Activated T-cell treated with anti-CD3 and anti-CD28 coated beads, Interleukin-2, amount 50 U/mL, for 4 hours (primary cell): ENCODE measurements around the gene FARS2. TPM values are rescaled to one million over a fixed set of nuclear protein-coding genes. Genes with fewer than 3 reads are reported as not detected.
"Not testable (repeated sequence)": the region's sequence is repeated elsewhere in the genome, so short reads cannot be mapped to it uniquely, and the experiment has no call there.

ENCODE experiments used
- ATAC-seq, 2 donors: fragments of 200-7000 bp; cut with Tn5 transposase; one replicate each; pipeline ENCODE4 v1.10.0; 2021
- DNase-seq: peaks from one replicate; pipeline ENCODE4 v3.0.0-alpha.2; 2020
- H3K27me3 Mint-ChIP-seq: one replicate; pipeline ENCODE4 v1.8.0; 2021; ENCODE audit warnings: low read depth, mixed read lengths
- H3K36me3 Mint-ChIP-seq: one replicate; pipeline ENCODE4 v1.8.0; 2022; ENCODE audit warnings: mixed read lengths; ENCODE audit not compliant: insufficient read depth
- H3K4me1 Mint-ChIP-seq: one replicate; pipeline ENCODE4 v1.8.0; 2021; ENCODE audit warnings: low read depth, mixed read lengths
- H3K4me3 Mint-ChIP-seq: one replicate; pipeline ENCODE4 v1.8.0; 2021; ENCODE audit warnings: mild to moderate bottlenecking, moderate library complexity, mixed read lengths
- H3K9me3 Mint-ChIP-seq: one replicate; pipeline ENCODE4 v1.8.0; 2021; ENCODE audit warnings: mixed read lengths
- total RNA-seq, 3 donors: library from RNA; stranded (reverse); gene quantifications; one replicate each; pipeline ENCODE4 v1.2.1, GENCODE V29; 2021

Gene FARS2
- total RNA-seq, 3 donors from 2014 or later: 28.3 to 31.0 (median 29.9) TPM

DNA sequence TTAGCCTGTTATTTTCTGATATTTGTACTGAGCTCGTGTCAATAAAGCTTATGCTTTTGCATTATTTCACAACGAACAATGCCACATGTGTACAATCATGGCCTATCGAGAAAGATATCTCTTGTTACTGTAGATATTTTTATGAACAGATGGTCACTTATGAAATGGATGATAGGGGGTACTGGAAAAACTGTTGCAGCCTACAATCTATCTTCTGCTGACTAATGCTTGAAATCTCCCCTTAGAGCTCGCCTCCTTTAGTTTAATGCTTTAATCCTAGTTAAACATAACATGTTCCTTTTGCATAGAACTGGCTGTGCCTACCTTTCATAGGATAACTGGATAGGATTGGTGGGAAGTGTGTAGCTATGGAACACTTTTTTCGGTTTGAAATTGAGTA, 296.2 kb downstream of the FARS2 start:
- Mint-ChIP-seq H3K36me3 (peaks cover 17% of the 10 kb centered on the region), H3K27me3 (no peaks in the 10 kb centered on the region), H3K4me1 (peaks cover 2% of the 10 kb centered on the region), H3K4me3 (no peak overlapping the region), H3K9me3 (no peaks in the 10 kb centered on the region)
- ATAC-seq: no peak
- no peak for DNase-seq

DNA sequence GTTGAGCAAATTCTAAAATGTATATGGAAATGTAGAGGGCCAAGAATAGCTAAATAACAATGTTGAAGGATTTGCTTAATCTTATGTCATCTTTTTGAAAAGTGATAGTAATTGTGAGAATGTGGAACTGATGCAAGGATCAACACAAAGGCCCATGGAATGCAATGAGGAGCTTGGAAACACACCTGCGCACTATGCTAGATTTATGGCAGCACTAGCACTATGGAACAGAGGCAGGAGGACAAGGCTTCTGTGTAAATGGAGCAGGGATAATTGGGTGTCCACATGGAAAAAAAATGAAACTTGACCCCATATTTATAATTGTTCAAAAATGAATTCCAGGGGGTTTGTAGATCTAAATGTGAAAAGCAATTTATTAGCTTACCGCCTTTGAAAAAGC, 298.3 kb downstream of the FARS2 start:
- H3K27me3 Mint-ChIP-seq: no peaks in the 10 kb centered on the region

DNA sequence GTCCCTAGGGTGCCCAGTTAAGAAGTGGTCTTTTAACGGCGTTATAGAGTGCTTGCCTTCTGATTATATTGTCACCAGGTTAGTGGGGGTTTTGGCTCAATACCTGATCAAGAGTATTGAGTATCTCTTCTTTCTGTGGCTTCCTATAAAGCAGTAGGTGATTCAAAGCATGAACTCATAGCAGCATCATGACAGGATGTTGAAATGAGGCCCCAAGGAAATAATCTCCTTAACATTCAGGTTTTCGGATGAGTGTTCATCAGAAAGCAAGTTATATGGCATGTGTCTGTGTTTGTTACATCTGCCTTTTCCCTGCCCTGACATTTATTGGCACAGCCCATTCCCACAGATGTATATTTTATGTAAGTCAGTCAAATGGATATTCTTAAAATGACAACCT, 301.0 kb downstream of the FARS2 start:
- ATAC-seq (no peak), DNase-seq (no peak)
- Mint-ChIP-seq H3K36me3 (peaks cover 12% of the 10 kb centered on the region), H3K4me3 (no peak overlapping the region), H3K27me3 (no peaks in the 10 kb centered on the region), H3K4me1 (peaks cover 5% of the 10 kb centered on the region), H3K9me3 (peaks cover 4% of the 10 kb centered on the region)

More for the DNA sequence above, 298.3 kb downstream of the FARS2 start:
- Mint-ChIP-seq H3K9me3 (peaks cover 4% of the 10 kb centered on the region), H3K36me3 (peaks cover 13% of the 10 kb centered on the region), H3K4me1 (peaks cover 2% of the 10 kb centered on the region), H3K4me3 (no peak overlapping the region)
- DNase-seq (no peak), ATAC-seq (no peak)

DNA sequence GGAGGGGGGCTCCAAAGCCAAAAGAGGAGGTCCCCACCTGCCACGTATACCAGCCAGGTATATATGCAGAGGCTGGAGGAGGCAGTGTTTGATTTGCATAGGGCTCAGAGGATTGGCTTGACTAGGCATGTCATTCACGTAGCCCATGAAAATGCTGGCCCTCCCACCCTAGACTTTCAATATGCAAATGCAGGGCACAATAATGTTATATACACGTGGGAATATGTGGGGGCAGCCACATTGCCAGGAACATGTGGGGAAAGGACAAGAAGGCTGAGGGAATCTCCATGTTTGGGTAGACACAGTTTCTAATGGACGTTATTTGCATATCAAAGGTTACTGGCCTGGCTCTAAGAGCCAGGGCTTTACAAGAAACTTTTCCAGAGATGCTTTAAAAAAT, 301.8 kb downstream of the FARS2 start:
- no peak overlapping the region for H3K4me3 Mint-ChIP-seq
- H3K36me3 Mint-ChIP-seq: peaks cover 12% of the 10 kb centered on the region
- no peaks in the 10 kb centered on the region for H3K27me3 Mint-ChIP-seq
- no peak for ATAC-seq
- no peak for DNase-seq
- peaks cover 4% of the 10 kb centered on the region for H3K9me3 Mint-ChIP-seq
- H3K4me1 Mint-ChIP-seq: peaks cover 12% of the 10 kb centered on the region

DNA sequence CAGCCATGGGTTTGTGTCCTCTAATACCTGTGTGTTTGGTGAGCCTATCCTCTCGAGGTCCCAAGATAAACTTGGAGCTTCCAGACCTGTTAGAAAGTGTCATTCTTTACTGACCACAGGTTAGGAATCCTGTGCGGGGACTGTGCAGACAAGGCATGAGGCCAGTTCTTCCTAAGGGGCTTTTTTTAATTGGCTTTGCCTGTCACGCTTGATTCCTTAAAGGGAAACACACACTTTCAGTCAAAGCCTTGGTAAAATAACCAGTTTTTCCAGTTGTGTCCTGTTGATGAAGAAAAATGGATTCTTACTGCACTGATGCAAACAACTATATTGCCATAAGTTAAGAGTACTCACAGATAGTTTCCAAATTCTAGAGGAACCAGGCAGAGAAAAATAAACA, 303.4 kb downstream of the FARS2 start:
- not testable (repeated sequence) for DNase-seq, ATAC-seq, H3K9me3 Mint-ChIP-seq, H3K36me3 Mint-ChIP-seq, H3K4me3 Mint-ChIP-seq, H3K27me3 Mint-ChIP-seq
- H3K4me1 Mint-ChIP-seq: peaks cover 15% of the 10 kb centered on the region

DNA sequence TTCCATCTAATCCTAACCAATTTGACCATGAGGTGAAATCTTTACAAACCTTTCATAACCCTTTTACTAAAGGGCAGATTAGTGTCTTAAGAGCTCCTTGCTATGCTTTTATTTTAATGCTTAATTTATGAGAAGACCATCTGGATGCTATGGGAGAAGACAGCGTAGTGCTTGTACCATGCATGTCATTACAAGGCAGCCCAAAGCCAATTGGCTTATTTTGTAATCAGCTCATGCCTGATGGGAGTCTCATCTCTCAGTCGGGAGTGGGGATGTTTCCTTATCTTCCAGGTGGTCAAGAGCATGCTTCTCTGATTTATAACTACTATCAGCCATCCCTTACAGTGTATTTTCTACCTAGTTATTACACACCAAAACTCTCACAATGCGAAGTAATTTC, 304.7 kb downstream of the FARS2 start:
- DNase-seq (no peak), ATAC-seq (no peak)
- Mint-ChIP-seq H3K27me3 (no peaks in the 10 kb centered on the region), H3K9me3 (peaks cover 4% of the 10 kb centered on the region), H3K4me3 (no peak overlapping the region), H3K4me1 (peaks cover 15% of the 10 kb centered on the region), H3K36me3 (peaks cover 9% of the 10 kb centered on the region)

DNA sequence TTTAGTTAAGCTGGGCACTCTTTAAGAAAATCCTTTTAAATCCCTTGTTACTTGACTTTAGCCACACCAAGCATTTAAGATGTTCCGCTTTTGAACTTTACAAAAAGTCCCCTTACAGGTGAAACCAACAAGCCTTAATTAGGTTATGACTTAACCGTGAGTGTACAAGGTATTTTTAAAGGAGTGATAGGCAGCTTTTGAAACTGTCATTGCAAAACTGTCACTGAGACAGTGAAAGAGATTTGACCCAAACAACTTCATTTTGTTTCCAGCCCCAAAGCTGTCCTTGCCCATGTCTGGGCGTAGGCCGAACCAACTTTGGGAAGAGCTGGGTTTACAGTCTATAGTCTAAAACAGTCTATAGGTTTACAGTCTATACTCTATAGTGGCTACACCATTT, 305.4 kb downstream of the FARS2 start:
- Mint-ChIP-seq H3K4me1 (peaks cover 15% of the 10 kb centered on the region), H3K36me3 (peaks cover 5% of the 10 kb centered on the region), H3K27me3 (no peaks in the 10 kb centered on the region), H3K4me3 (no peak overlapping the region), H3K9me3 (peaks cover 4% of the 10 kb centered on the region)
- DNase-seq (no peak), ATAC-seq (peak in 1 of 2 donors; percentile 23)

DNA sequence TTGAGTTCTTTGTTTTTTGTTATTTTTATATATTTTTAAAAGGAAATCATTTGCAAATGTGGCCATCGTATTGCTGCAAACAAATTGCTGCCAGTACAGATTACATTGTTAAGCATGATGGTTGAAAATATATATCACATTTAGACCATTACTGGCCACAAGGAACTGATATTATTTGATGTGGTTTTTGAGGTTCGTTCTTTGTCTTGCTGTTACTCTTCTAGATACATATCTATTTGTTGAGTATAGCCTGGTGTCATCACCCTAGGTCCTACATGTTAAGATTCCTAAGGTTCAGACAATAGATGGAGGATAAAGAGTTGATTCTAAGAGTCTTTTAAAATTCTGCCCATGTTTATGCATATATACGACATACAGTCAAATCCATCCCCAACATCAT, 306.0 kb downstream of the FARS2 start:
- no peaks in the 10 kb centered on the region for H3K27me3 Mint-ChIP-seq
- peaks cover 4% of the 10 kb centered on the region for H3K36me3 Mint-ChIP-seq
- peaks cover 4% of the 10 kb centered on the region for H3K9me3 Mint-ChIP-seq
- H3K4me3 Mint-ChIP-seq: no peak overlapping the region
- peaks cover 15% of the 10 kb centered on the region for H3K4me1 Mint-ChIP-seq
- no peak for ATAC-seq
- DNase-seq: no peak

DNA sequence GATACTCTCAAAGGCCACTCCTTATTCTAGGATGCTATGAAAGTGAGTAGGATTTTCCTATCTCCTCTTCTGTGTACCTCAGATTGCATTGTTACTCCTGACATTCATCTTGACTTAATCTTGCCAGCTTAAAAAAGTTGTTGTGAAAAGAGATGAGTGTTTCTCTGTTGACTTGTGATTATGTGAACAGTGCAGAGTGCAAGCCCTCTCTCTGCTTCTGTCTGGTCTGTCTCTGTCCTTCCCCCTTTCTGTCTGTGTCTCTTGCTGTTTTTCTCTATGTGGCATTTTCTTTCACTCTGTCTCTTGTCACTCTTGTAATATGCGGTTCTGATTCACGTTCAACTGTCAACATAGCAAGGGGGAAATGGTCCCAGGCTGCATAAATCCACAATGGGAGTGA, 306.6 kb downstream of the FARS2 start:
- Mint-ChIP-seq H3K4me3 (no peak overlapping the region), H3K36me3 (peaks cover 7% of the 10 kb centered on the region), H3K9me3 (peaks cover 4% of the 10 kb centered on the region), H3K27me3 (no peaks in the 10 kb centered on the region), H3K4me1 (peaks cover 15% of the 10 kb centered on the region)
- ATAC-seq (no peak), DNase-seq (no peak)

DNA sequence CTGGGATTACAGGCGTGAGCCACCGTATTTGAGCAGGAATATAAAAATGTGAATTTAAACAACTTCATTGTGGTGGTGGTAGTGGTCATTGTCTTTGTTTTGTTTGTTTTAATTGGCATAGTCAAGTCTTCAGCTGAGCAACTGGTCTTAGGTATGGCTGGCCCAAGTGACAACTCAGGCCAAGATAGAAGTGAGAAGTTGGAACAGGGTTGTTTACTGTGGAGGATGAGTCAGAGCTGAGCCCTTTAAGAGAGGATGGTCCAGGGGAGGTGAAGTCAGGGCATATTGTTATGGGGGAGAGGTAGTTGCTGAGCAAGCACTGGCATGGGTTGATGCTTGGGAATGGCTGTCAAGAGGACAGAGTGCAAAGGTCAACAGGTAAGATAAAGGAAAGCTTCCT, 308.2 kb downstream of the FARS2 start:
- H3K4me3 Mint-ChIP-seq: no peak overlapping the region
- peaks cover 15% of the 10 kb centered on the region for H3K4me1 Mint-ChIP-seq
- no peak for DNase-seq
- H3K27me3 Mint-ChIP-seq: no peaks in the 10 kb centered on the region
- no peaks in the 10 kb centered on the region for H3K9me3 Mint-ChIP-seq
- no peak for ATAC-seq
- H3K36me3 Mint-ChIP-seq: peaks cover 13% of the 10 kb centered on the region

DNA sequence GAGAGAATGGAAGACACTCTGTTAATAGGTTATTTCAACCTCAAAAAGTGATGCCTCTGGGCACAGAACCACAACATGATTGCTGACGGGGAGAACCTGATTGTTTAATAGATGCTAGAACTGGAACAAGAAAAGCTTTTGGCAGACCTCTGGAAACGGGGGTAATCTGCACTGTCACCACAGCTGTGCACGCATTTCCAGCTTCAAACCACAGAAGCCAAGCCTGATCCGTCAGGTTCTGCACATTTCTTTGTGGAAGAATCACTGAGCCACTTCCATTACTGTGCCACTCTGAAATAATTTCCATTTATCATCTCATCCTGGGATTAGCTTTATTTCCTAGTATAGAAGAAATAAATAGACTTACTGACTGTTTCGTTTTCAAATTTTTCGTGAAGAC, 309.3 kb downstream of the FARS2 start:
- Mint-ChIP-seq H3K4me3 (no peak overlapping the region), H3K4me1 (peaks cover 15% of the 10 kb centered on the region), H3K36me3 (peaks cover 13% of the 10 kb centered on the region), H3K27me3 (no peaks in the 10 kb centered on the region), H3K9me3 (peaks cover 4% of the 10 kb centered on the region)
- ATAC-seq (no peak), DNase-seq (no peak)

DNA sequence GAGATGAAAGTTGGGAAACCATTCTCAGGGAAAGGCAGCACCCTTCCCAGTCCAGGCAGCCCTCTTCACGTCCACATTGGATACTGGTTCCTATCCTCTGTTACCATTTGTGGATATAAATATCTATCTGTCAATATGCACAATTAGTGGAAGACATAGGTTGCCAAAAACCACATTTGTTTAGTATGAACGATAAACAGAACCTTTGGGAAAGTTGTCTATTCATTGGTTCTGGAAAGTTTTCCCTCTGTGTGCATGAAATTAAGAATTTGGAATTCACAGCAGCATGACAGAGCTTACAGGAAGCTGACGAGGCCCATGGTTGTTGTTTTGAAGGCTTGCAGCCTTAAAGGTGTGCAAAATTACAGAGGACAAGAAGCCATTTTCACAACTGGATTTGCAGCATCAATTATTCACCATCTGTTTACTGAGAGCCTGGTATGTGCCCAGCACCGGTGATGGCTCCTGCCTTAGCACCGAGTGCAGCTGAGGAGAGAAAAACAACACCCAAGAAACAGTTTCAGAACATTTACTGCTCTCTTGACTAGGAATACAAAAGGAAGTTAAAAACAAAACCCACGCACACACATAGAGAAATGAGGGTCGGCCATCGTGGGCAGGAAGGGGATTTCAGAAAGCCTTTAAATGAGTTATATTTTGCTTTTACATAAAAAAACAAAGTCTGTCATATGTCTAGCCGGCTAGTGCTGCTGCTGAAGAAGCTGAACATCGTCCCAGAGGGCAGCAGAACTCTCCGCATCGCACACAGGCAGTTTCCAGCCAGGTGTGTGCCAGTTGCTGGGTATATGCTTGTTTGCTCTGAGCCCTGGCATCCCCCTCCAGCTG, 319.6 kb downstream of the FARS2 start:
- peaks cover 11% of the 10 kb centered on the region for H3K4me1 Mint-ChIP-seq
- ATAC-seq (peak; percentile 66 to 74), DNase-seq (no peak)
- H3K27me3 Mint-ChIP-seq: no peaks in the 10 kb centered on the region
- H3K9me3 Mint-ChIP-seq: peaks cover 5% of the 10 kb centered on the region
- no peaks in the 10 kb centered on the region for H3K36me3 Mint-ChIP-seq
- no peak overlapping the region for H3K4me3 Mint-ChIP-seq

DNA sequence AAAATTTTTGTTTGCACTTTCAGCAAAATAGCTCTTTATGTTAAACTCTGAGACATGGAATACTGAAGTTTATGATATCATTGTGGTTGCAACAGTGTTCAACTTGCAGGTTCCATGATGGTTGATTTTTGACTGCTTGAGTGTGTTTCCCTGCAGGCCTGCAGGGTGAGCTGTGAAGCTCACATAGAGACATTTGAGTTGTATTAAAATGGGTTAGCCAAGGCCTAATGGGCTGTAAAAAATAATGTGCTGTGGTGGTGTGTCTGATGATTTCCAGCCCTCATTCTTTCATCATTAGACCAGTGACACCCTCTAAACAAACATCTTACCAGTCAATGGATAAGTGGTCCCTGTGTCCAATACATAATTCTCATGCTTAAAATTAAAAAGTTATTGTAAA, 321.4 kb downstream of the FARS2 start:
- peaks cover 11% of the 10 kb centered on the region for H3K9me3 Mint-ChIP-seq
- ATAC-seq: no peak
- no peaks in the 10 kb centered on the region for H3K27me3 Mint-ChIP-seq

DNA sequence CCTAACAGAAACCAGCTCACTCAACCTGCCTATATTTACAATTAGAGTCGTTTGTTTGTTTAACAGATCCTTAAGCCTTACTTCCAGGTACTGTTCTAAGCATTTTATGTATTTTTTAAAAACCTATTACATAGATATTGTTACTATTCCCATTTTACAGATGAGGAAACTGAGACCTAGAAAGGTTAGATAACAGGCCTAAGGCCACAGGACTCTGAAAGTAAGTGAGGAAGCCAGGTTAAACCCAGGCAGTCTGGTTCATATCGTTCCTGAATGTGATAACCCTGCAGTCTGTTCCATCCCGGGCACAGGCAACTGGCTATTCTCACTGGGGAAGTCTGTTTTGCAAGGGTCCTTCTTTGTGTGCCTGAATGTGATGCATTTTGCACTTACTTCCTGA, 322.2 kb downstream of the FARS2 start:
- Mint-ChIP-seq H3K36me3 (peaks cover 4% of the 10 kb centered on the region), H3K9me3 (peaks cover 11% of the 10 kb centered on the region), H3K27me3 (no peaks in the 10 kb centered on the region), H3K4me3 (no peak overlapping the region), H3K4me1 (peaks cover 11% of the 10 kb centered on the region)
- DNase-seq: no peak
- no peak for ATAC-seq

More for the DNA sequence above, 321.4 kb downstream of the FARS2 start:
- peaks cover 11% of the 10 kb centered on the region for H3K4me1 Mint-ChIP-seq
- H3K4me3 Mint-ChIP-seq: no peak overlapping the region
- no peak for DNase-seq
- peaks cover 4% of the 10 kb centered on the region for H3K36me3 Mint-ChIP-seq

DNA sequence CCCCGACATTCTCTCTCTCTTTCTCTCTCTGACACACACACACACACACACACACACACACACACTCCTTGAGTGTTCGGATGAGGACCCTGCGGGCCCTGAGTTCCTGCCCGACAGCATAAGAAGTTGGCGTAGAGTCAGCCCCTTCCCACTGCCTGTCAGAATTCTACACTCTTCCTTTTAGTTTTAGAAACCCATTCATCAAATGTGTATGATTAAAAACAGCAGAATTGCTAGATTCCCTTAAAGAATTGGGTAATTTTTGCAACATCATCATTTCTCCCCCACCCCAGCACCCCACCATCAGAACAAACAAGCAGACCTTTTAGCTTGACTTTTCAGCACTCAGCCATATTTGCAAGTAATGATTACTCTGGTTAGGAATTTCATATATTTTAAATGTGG, 322.8 kb downstream of the FARS2 start:
- peaks cover 11% of the 10 kb centered on the region for H3K4me1 Mint-ChIP-seq
- H3K9me3 Mint-ChIP-seq: peaks cover 11% of the 10 kb centered on the region
- no peak overlapping the region for H3K4me3 Mint-ChIP-seq
- DNase-seq (no peak), ATAC-seq (no peak)
- H3K27me3 Mint-ChIP-seq: no peaks in the 10 kb centered on the region
- H3K36me3 Mint-ChIP-seq: peaks cover 4% of the 10 kb centered on the region
